Liver (tissue), 3 donors: ENCODE results near the gene SNRNP70.

Experiments
- ATF3 ChIP-seq: IDR thresholded peaks from 2 replicates; pipeline ENCODE4 v1.6.1; 2016; ENCODE audit warnings: antibody characterized with exemption
- CTCF ChIP-seq: fragments of 150-350 bp; IDR thresholded peaks from 2 replicates; pipeline ENCODE4 v1.5.1; 2017; ENCODE audit warnings: improper control_type of control experiment, low read depth, low read length; ENCODE audit not compliant: missing input control
- GABPA ChIP-seq, 2 donors: IDR thresholded peaks in 1 of 2; conservative IDR thresholded peaks in 1 of 2; 2 replicates each; pipeline ENCODE4 v1.6.1; 2016; ENCODE audit warnings: antibody characterized with exemption in 2 of 2, mild to moderate bottlenecking in 1 of 2, moderate library complexity in 1 of 2
- JUND ChIP-seq, 2 donors: IDR thresholded peaks; 2 replicates each; pipeline ENCODE4 v1.6.1; 2016; ENCODE audit warnings: antibody characterized with exemption in 2 of 2
- RAD21 ChIP-seq, 2 donors: IDR thresholded peaks; 2 replicates each; pipeline ENCODE4 v1.6.1; 2016; ENCODE audit warnings: antibody characterized with exemption in 2 of 2, mild to moderate bottlenecking in 2 of 2
- SP1 ChIP-seq: IDR thresholded peaks from 2 replicates; pipeline ENCODE4 v1.6.1; 2018; ENCODE audit warnings: antibody characterized with exemption, mild to moderate bottlenecking
- TAF1 ChIP-seq: conservative IDR thresholded peaks from 2 replicates; pipeline ENCODE4 v1.6.1; 2016; ENCODE audit warnings: antibody characterized with exemption, mild to moderate bottlenecking
- YY1 ChIP-seq: IDR thresholded peaks from 2 replicates; pipeline ENCODE4 v1.6.1; 2016; ENCODE audit warnings: antibody characterized with exemption, mild to moderate bottlenecking
- ZBTB33 ChIP-seq: IDR thresholded peaks from 2 replicates; pipeline ENCODE4 v1.6.1; 2016; ENCODE audit warnings: antibody characterized with exemption
- donor health status: healthy.
- donor health status: healthy.

- TF ChIP-seq CTCF (no peak), YY1 (no peak), RAD21 (IDR thresholded peaks at IDR 0.05) (no peak), ATF3 (no peak), JUND (IDR thresholded peaks at IDR 0.05) (no peak), SP1 (no peak), ZBTB33 (no peak), TAF1 (no peak), GABPA (IDR thresholded peaks at IDR 0.05 in 1 of 2, conservative IDR thresholded peaks at IDR 0.05 in 1 of 2) (no peak)
Measured at GRCh38 chr19:49086296-49086695, 1.0 kb downstream of the SNRNP70 start.
